ENCODE results near the gene RASGRP4.

RASGRP4 gene

DNA sequence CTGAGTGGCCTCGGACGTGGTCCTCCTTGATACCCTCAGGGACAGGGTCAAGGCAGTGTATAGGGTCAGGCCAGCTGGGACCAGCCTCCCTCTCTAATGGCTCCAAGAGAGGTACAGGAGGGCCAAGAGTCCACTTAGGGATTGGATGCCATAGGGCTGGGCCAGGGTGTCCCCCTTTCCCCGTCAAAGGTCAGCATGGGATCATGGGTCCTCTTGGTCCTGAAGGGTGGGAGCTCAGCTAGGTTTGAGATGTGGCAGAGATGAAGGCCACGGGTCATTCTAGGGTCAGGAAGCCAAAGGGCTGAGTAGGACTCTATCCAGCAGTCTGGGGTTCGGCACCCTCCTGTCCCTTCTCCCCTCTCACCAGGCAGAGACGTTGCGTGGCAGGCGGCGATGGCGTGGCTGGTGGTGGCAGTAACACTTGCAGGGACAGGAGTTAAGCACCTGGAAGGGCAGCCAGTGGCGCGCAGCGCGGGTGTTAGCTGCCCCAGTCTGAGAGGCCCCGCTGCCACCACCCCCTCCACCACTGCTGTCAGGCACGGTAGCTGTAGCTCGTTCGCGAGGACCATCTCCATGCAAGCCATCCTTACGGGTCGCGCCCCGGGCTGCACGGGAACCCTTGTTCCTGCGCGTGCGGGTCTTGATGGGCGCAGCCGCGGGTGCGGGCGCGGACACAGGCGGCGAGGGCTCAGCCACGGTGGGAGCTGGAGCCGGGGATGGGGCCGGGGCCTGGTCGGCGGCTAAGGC lies 40.8 kb downstream of the RASGRP4 start:
- 96 to 97% methylated on average over 40 of the region's 40 CpGs for WGBS, 2 experiments
- Histone ChIP-seq H3K27me3 (ENCODE audit: control insufficient read depth, insufficient read depth, low read length, poor library complexity, severe bottlenecking) (peaks cover 33% of the 10 kb centered on the region), H3K36me3 (ENCODE audit: control insufficient read depth, insufficient read depth, low read length) (peaks cover 15% of the 10 kb centered on the region), H3K9me3 (ENCODE audit: control insufficient read depth, low read length) (no peaks in the 10 kb centered on the region), H3K27ac (ENCODE audit: insufficient read depth, low read depth, low read length, poor library complexity, severe bottlenecking) (no peak overlapping the region), H3K4me1 (ENCODE audit: control insufficient read depth, insufficient read depth, low read length) (peaks cover 2% of the 10 kb centered on the region), H3K4me3 (ENCODE audit: insufficient read depth, low read depth, low read length) (no peak overlapping the region)

GRCh38 chr19:38384209-38385027 lies 41.6 kb downstream of the RASGRP4 start:
- peaks cover 25% of the 10 kb centered on the region for H3K27me3 ChIP-seq (ENCODE audit: control insufficient read depth, insufficient read depth, low read length, poor library complexity, severe bottlenecking)

GRCh38 chr19:38383743-38384142 lies 42.3 kb downstream of the RASGRP4 start:
- 95 to 97% methylated on average over 2 of the region's 2 CpGs for WGBS, 2 experiments
- H3K9me3 ChIP-seq (ENCODE audit: control insufficient read depth, low read length) = no peaks in the 10 kb centered on the region
- H3K36me3 ChIP-seq (ENCODE audit: control insufficient read depth, insufficient read depth, low read length) = peaks cover 25% of the 10 kb centered on the region
- H3K4me3 ChIP-seq (ENCODE audit: insufficient read depth, low read depth, low read length) = no peak overlapping the region
- H3K27ac ChIP-seq (ENCODE audit: insufficient read depth, low read depth, low read length, poor library complexity, severe bottlenecking) = no peak overlapping the region
- no peaks in the 10 kb centered on the region for H3K4me1 ChIP-seq (ENCODE audit: control insufficient read depth, insufficient read depth, low read length)
- peaks cover 18% of the 10 kb centered on the region for H3K27me3 ChIP-seq (ENCODE audit: control insufficient read depth, insufficient read depth, low read length, poor library complexity, severe bottlenecking)

More at GRCh38 chr19:38384209-38385027, 41.6 kb downstream of the RASGRP4 start:
- H3K27ac ChIP-seq (ENCODE audit: insufficient read depth, low read depth, low read length, poor library complexity, severe bottlenecking) = no peak overlapping the region
- H3K9me3 ChIP-seq (ENCODE audit: control insufficient read depth, low read length) = no peaks in the 10 kb centered on the region
- H3K36me3 ChIP-seq (ENCODE audit: control insufficient read depth, insufficient read depth, low read length) = peaks cover 19% of the 10 kb centered on the region
- WGBS, 2 experiments = 84 to 88% methylated on average over 10 of the region's 10 CpGs
- no peak overlapping the region for H3K4me3 ChIP-seq (ENCODE audit: insufficient read depth, low read depth, low read length)
- H3K4me1 ChIP-seq (ENCODE audit: control insufficient read depth, insufficient read depth, low read length) = no peaks in the 10 kb centered on the region

GRCh38 chr19:38383184-38383583 lies 42.8 kb downstream of the RASGRP4 start:
- Histone ChIP-seq H3K9me3 (ENCODE audit: control insufficient read depth, low read length) (no peaks in the 10 kb centered on the region), H3K4me3 (ENCODE audit: insufficient read depth, low read depth, low read length) (no peak overlapping the region), H3K36me3 (ENCODE audit: control insufficient read depth, insufficient read depth, low read length) (peaks cover 25% of the 10 kb centered on the region), H3K27me3 (ENCODE audit: control insufficient read depth, insufficient read depth, low read length, poor library complexity, severe bottlenecking) (peaks cover 18% of the 10 kb centered on the region), H3K4me1 (ENCODE audit: control insufficient read depth, insufficient read depth, low read length) (no peaks in the 10 kb centered on the region), H3K27ac (ENCODE audit: insufficient read depth, low read depth, low read length, poor library complexity, severe bottlenecking) (no peak overlapping the region)
- WGBS, 2 experiments = 93 to 96% methylated on average over 10 of the region's 10 CpGs

DNA sequence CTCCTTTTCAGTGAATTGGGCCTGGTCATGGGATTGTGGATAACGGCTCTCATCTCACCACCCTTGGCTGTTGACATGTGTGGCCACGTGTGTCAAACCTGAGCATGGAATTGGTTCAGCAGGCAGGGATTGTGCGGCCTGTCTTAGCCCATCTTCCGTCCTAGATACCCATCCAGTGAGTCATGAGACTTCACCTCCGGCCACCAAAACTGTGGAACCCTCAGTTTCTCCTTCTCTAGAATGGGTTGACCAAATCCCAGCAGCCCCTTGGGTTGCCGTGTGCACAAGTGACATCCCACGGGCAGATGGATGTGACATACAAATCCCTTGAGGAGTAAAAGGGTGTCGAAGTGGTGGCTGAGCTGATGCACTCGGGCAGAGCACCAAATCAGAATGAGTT lies 44.9 kb downstream of the RASGRP4 start:
- WGBS, 2 experiments = 95% methylated on average over 9 of the region's 9 CpGs
- Histone ChIP-seq H3K36me3 (ENCODE audit: control insufficient read depth, insufficient read depth, low read length) (peaks cover 25% of the 10 kb centered on the region), H3K9me3 (ENCODE audit: control insufficient read depth, low read length) (no peaks in the 10 kb centered on the region), H3K27me3 (ENCODE audit: control insufficient read depth, insufficient read depth, low read length, poor library complexity, severe bottlenecking) (peaks cover 6% of the 10 kb centered on the region), H3K4me3 (ENCODE audit: insufficient read depth, low read depth, low read length) (no peak overlapping the region), H3K4me1 (ENCODE audit: control insufficient read depth, insufficient read depth, low read length) (no peaks in the 10 kb centered on the region), H3K27ac (ENCODE audit: insufficient read depth, low read depth, low read length, poor library complexity, severe bottlenecking) (no peak overlapping the region)

GRCh38 chr19:38378866-38379265 lies 47.2 kb downstream of the RASGRP4 start:
- H3K27me3 ChIP-seq (ENCODE audit: control insufficient read depth, insufficient read depth, low read length, poor library complexity, severe bottlenecking) = no peaks in the 10 kb centered on the region
- H3K9me3 ChIP-seq (ENCODE audit: control insufficient read depth, low read length) = no peaks in the 10 kb centered on the region
- no peak overlapping the region for H3K27ac ChIP-seq (ENCODE audit: insufficient read depth, low read depth, low read length, poor library complexity, severe bottlenecking)
- 93 to 97% methylated on average over 10 of the region's 10 CpGs for WGBS, 2 experiments
- peaks cover 25% of the 10 kb centered on the region for H3K36me3 ChIP-seq (ENCODE audit: control insufficient read depth, insufficient read depth, low read length)
- peaks cover 8% of the 10 kb centered on the region for H3K4me1 ChIP-seq (ENCODE audit: control insufficient read depth, insufficient read depth, low read length)
- no peak overlapping the region for H3K4me3 ChIP-seq (ENCODE audit: insufficient read depth, low read depth, low read length)

GRCh38 chr19:38377052-38377451 lies 49.0 kb downstream of the RASGRP4 start:
- no peaks in the 10 kb centered on the region for H3K27me3 ChIP-seq (ENCODE audit: control insufficient read depth, insufficient read depth, low read length, poor library complexity, severe bottlenecking)
- H3K4me3 ChIP-seq (ENCODE audit: insufficient read depth, low read depth, low read length) = no peak overlapping the region
- WGBS, 2 experiments = 98% methylated on average over 4 of the region's 4 CpGs
- H3K9me3 ChIP-seq (ENCODE audit: control insufficient read depth, low read length) = no peaks in the 10 kb centered on the region
- no peak overlapping the region for H3K27ac ChIP-seq (ENCODE audit: insufficient read depth, low read depth, low read length, poor library complexity, severe bottlenecking)
- H3K36me3 ChIP-seq (ENCODE audit: control insufficient read depth, insufficient read depth, low read length) = peaks cover 21% of the 10 kb centered on the region
- peaks cover 8% of the 10 kb centered on the region for H3K4me1 ChIP-seq (ENCODE audit: control insufficient read depth, insufficient read depth, low read length)

GRCh38 chr19:38376576-38376975 lies 49.4 kb downstream of the RASGRP4 start:
- Histone ChIP-seq H3K9me3 (ENCODE audit: control insufficient read depth, low read length) (no peaks in the 10 kb centered on the region), H3K27ac (ENCODE audit: insufficient read depth, low read depth, low read length, poor library complexity, severe bottlenecking) (no peak overlapping the region), H3K27me3 (ENCODE audit: control insufficient read depth, insufficient read depth, low read length, poor library complexity, severe bottlenecking) (no peaks in the 10 kb centered on the region), H3K4me1 (ENCODE audit: control insufficient read depth, insufficient read depth, low read length) (peaks cover 8% of the 10 kb centered on the region), H3K36me3 (ENCODE audit: control insufficient read depth, insufficient read depth, low read length) (peaks cover 17% of the 10 kb centered on the region), H3K4me3 (ENCODE audit: insufficient read depth, low read depth, low read length) (no peak overlapping the region)
- WGBS, 2 experiments = 92 to 95% methylated on average over 3 of the region's 3 CpGs

GRCh38 chr19:38375748-38376147 lies 50.3 kb downstream of the RASGRP4 start:
- Histone ChIP-seq H3K27ac (ENCODE audit: insufficient read depth, low read depth, low read length, poor library complexity, severe bottlenecking) (no peak overlapping the region), H3K27me3 (ENCODE audit: control insufficient read depth, insufficient read depth, low read length, poor library complexity, severe bottlenecking) (no peaks in the 10 kb centered on the region), H3K4me3 (ENCODE audit: insufficient read depth, low read depth, low read length) (peak overlapping the region; percentile 84), H3K36me3 (ENCODE audit: control insufficient read depth, insufficient read depth, low read length) (peaks cover 9% of the 10 kb centered on the region), H3K9me3 (ENCODE audit: control insufficient read depth, low read length) (no peaks in the 10 kb centered on the region), H3K4me1 (ENCODE audit: control insufficient read depth, insufficient read depth, low read length) (peaks cover 8% of the 10 kb centered on the region)
- 93 to 95% methylated on average over 5 of the region's 5 CpGs for WGBS, 2 experiments

DNA sequence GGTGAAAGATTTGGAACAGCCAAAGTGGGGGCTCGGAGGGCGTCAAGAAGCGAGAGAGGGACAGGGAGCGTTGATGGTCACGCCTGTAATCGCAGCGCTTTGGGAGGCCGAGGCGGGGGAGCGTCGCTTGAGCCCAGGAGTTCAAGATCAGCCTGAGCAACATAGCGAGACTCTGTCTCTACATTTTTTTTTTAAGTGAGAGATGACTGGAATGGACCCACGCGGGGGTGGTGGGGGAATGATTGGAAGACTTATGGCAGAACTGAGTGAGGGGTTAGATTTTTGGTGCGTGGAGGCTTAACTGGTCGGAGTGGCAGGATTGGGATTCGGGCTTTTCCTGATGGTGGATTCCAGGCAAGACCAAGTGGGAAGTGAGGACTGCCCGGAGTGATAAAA lies 50.9 kb downstream of the RASGRP4 start:
- 1 to 3% methylated on average over 18 of the region's 18 CpGs for WGBS, 2 experiments
- Histone ChIP-seq H3K4me3 (ENCODE audit: insufficient read depth, low read depth, low read length) (peak overlapping the region; percentile 84), H3K9me3 (ENCODE audit: control insufficient read depth, low read length) (no peaks in the 10 kb centered on the region), H3K4me1 (ENCODE audit: control insufficient read depth, insufficient read depth, low read length) (peaks cover 8% of the 10 kb centered on the region), H3K36me3 (ENCODE audit: control insufficient read depth, insufficient read depth, low read length) (peaks cover 9% of the 10 kb centered on the region), H3K27ac (ENCODE audit: insufficient read depth, low read depth, low read length, poor library complexity, severe bottlenecking) (no peak overlapping the region), H3K27me3 (ENCODE audit: control insufficient read depth, insufficient read depth, low read length, poor library complexity, severe bottlenecking) (no peaks in the 10 kb centered on the region)
